GM19452 (cell line): Measurements from ENCODE around the gene SELENOI.
"Not testable (repeated sequence)": the region's sequence is repeated elsewhere in the genome, so short reads cannot be mapped to it uniquely, and the experiment has no call there.

ENCODE experiments used
- ATAC-seq: cut with Tn5 transposase; IDR thresholded peaks from one replicate; pipeline ENCODE4 v1.9.1; 2021; ENCODE audit not compliant: unreplicated experiment

The SELENOI gene

DNA sequence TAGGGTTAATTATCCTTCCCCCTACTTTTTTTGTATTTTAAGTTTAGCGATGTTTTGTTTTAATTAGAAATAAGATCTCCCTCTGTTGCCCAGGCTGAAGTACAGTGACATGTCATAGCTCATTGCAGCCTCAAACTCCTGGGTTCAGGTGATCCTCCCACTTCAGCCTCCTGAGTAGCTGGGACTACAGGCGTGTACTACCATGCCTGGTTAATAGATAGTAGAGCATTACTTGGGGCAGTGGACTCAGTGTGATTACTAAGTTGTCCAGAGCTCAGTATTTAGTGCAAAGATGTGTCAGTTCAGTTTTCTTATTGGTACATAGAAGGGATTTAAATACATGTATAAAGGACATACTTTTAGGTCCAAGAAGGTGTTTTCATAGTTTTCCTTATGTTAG lies 10.2 kb downstream of the SELENOI start:
- no peak for ATAC-seq

- no peak for ATAC-seq
Measured at GRCh38 chr2:26356771-26357170, 10.8 kb downstream of the SELENOI start.

GRCh38 chr2:26359886-26360473 lies 14.0 kb downstream of the SELENOI start:
- no peak for ATAC-seq

DNA sequence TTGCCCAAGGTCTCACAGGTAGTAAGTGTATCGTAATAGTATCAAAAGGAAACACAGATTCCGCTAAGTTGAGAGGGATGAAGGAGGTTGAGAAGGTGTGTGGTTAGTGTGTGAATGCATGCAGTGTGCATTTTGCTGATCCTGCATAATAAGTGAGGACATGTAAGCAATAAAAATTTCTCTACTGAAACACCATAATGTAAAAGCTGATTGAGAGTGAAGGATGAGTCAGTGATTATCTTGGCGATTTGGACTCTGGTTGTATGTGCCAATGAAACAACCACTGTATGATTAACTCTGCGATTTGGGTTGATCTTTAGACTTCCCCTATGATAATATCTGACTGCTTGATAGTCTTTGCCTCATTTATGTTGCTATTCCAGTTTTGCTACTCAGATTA lies 17.4 kb downstream of the SELENOI start:
- ATAC-seq, result no peak

- no peak for ATAC-seq
Measured at GRCh38 chr2:26363958-26364357, 18.0 kb downstream of the SELENOI start.

DNA sequence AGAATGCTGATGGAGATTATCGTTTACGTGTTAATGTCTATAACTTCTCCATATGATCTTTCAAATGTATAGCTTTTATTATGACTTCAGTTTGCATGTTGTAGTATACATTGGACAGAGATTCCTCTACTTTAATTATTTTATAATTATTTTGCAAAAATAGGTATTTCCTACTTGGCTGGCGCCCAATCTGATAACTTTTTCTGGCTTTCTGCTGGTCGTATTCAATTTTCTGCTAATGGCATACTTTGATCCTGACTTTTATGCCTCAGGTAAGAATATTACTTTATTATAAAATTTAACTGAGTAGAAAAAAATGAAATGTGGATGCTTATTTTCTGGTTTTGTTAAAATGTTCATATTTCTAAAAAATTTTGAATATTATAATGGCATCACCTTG lies 18.7 kb downstream of the SELENOI start:
- ATAC-seq, result no peak

GRCh38 chr2:26366957-26367356 lies 21.0 kb downstream of the SELENOI start:
- no peak for ATAC-seq

DNA sequence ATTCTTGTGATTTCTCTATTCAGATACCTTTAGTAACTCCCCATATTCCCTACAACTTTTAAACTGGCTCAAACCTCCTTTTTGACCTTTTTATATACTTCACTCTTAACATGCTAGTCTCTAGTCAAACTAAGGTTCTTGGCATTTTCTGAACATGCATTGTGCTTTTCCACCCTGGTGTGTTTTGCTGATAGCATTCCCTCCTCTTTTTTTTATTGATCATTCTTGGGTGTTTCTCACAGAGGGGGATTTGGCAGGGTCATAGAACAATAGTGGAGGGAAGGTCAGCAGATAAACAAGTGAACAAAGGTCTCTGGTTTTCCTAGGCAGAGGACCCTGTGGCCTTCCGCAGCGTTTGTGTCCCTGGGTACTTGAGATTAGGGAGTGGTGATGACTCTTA lies 23.7 kb downstream of the SELENOI start:
- not testable (repeated sequence) for ATAC-seq

DNA sequence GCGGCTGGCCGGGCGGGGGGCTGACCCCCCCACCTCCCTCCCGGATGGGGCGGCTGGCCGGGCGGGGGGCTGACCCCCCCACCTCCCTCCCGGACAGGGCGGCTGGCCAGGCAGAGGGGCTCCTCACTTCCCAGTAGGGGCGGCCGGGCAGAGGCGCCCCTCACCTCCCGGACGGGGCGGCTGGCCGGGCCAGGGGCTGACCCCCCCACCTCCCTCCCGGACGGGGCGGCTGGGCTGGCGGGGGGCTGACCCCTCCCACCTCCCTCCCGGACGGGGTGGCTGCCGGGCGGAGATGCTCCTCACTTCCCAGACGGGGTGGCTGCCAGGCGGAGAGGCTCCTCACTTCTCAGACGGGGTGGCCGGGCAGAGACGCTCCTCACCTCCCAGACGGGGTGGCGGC lies 25.0 kb downstream of the SELENOI start:
- ATAC-seq, result not testable (repeated sequence)

DNA sequence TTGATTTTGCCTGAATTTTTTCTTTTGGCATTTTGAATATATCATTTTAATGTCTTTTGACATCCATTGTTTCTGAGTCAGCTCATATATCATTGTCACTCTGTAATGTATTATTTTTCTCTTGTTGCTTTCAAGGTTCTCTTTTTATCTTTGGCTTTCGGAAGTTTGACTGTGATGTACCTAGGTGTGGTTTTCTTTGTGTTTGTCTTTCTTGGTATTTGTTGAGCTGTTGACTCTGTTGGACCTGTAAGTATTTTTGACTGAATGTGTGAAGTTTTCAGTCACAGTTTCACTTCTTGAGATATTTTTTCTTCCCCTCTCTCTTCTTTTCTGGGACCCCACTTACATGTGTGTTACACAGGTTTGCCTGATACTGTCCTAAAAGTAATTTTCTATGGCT lies 30.9 kb downstream of the SELENOI start:
- ATAC-seq, result no peak

DNA sequence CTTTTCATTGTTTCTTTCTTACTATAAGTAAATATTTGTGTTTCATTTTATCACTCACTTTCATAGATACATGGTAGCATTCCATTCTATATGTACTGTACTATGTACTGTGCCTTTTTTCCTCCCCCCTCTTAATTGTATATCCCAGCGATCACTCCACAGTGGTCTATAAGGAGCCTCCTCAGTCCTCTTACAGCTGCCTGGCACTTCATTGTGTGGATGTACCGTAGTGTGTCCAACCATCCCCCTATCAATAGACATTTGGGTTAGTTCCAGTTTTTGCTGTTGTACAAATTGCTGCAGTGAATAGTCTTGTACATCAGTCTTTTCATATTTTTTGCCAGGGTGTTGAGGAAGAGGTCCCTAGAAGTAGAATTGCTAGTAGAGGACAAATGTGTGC lies 34.3 kb downstream of the SELENOI start:
- ATAC-seq, result no peak

- no peak for ATAC-seq
Measured at GRCh38 chr2:26382564-26382963, 36.6 kb downstream of the SELENOI start.

DNA sequence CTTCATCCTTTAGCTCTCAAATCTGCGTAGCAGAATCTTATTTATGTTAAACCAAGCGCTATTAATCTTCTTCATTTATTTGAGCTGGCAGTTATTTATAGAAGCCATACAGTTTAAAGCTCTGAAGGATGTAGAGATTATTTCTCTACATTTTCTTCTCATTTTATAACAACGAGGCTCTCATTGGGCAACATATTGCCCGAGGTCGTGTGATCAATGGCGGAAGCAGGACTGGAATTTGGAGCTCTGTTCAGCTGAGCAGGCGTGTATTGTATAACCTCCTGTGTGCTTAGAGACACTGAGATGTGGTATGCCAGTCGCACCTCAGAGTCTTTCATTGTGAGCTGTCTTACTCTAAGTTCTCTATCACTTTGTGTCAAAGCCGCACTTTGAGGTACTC lies 38.2 kb downstream of the SELENOI start:
- ATAC-seq, result no peak

DNA sequence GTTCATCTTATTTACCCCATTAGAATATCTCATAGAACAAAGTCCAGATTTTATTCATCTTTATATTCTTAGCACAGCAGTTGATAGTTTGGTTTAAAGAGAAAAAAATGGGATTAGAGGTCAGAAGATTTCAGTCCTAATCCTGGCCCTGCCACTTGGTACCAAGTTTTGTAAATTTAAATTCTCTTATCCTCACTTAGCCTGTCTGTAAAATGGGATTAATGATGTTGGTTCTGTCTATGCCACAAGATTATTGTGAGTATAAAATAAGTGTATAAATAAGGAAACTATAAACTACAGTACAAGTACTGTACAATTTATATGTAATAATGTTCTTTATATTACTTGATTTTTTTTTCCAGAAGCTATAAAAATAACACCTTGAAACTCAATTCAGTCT lies 38.7 kb downstream of the SELENOI start:
- ATAC-seq, result no peak

DNA sequence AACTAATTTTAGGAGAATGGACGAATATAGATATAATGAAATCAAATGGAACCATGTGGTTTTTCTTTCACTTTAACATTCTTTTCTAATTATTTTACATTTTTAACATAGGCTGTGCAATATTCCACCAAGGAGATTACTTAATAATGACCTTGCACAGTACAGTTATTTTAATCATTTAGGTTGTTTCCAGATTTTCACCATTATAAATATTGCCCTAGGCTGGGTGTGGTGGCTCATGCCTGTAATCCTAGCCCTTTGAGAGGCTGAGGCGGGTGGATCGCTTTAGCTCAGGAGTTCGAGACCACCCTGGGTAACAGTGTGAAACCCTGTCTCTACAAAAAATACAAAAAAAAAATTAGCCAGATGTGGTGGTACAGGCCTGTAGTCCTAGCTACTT lies 41.2 kb downstream of the SELENOI start:
- ATAC-seq, result no peak

DNA sequence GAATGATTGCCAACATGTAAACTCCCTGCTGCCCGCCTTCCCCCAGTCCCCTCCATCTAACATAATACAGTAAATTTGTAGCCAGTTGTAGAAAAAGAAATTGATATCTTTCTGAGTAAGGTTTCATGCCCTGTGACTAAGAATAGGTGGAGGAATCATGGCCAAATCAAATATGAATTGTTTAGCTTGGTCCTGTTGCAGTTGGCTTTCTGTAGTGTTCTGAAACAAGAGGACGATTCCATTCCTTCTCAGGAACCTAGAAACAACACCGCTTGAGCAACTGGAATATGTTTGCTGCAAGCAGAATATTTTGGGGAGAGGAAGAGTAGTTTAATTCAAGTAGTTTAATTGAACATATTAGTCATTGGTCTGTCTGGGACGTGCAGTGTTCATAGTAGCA lies 48.8 kb downstream of the SELENOI start:
- ATAC-seq, result no peak

GRCh38 chr2:26395394-26395793 lies 49.5 kb downstream of the SELENOI start:
- no peak for ATAC-seq

GRCh38 chr2:26396734-26397298 lies 50.9 kb downstream of the SELENOI start:
- no peak for ATAC-seq

- ATAC-seq, result no peak
Measured at GRCh38 chr2:26399771-26400376, 53.9 kb downstream of the SELENOI start.

DNA sequence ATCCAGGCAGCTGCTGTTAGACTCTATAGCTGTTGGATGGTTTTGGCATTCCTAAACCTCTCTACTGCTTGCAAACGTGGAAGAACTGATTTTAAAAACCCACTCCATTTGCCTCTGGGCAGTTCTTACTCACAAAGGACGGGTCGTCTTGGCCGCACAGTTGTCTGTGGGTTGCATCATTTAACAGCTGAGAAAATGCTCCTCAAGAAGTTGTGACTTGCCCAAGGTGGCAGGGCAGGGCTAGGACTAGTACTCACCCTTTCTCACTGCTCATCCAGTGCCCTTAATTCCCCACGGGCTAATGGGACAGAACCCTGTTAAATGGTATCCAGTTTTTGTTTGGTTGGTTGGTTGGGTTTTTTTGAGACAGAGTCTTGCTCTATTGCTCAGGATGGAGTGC lies 54.8 kb downstream of the SELENOI start:
- no peak for ATAC-seq

GRCh38 chr2:26401739-26402541 lies 56.0 kb downstream of the SELENOI start, which contains the start of gene DRC1:
Gene DRC1 (plus strand): TSS chr2:26401920. CDS start chr2:26401990, 70 bp downstream.
- no peak for ATAC-seq

- ATAC-seq, result no peak
Measured at GRCh38 chr2:26407526-26407925, 61.6 kb downstream of the SELENOI start.
